Panc1 (cell line): ENCODE results near the gene DBP. TPM values are rescaled to one million over a fixed set of nuclear protein-coding genes. Genes with fewer than 3 reads are reported as not detected.

Source experiments
- ATAC-seq: fragments of 200-7000 bp; cut with Tn5 transposase; 2 replicates; pipeline ENCODE4 v1.9.1; 2020; ENCODE audit warnings: mild to moderate bottlenecking, moderate library complexity
- BruUV-seq: library from RNA; stranded (reverse); fragments of 400-500 nt; replicated peaks from 2 replicates; lab custom pipeline; 2021; lab: Mats Ljungman, UMichigan
- CTCF ChIA-PET: fragments of 300-600 bp; sonication (Branson Sonifier 250); formaldehyde crosslinking; loops from one replicate; lab custom pipeline; 2022; ENCODE audit warnings: antibody characterized with exemption; lab: Charles Lee
- POLR2A ChIA-PET: fragments of 300-600 bp; sonication (Branson Sonifier 250); formaldehyde crosslinking; loops from one replicate; lab custom pipeline; 2022; ENCODE audit warnings: antibody characterized with exemption; lab: Charles Lee
- DNase-seq: peaks from one replicate; pipeline ENCODE4 v3.0.0-alpha.2; 2010; ENCODE audit warnings: low read depth, low spot score
- H3K27ac ChIP-seq: 2 replicates; pipeline ENCODE4 v1.5.1; 2011; ENCODE audit warnings: mild to moderate bottlenecking, low read length, inconsistent platforms
- H3K27me3 ChIP-seq: fragments of 200-500 bp; sonication (Bioruptor generic); 2 replicates; pipeline ENCODE4 v1.6.0; 2014; ENCODE audit warnings: low read length, inconsistent platforms; ENCODE audit not compliant: control insufficient read depth, insufficient read depth
- H3K36me3 ChIP-seq: fragments of 200-500 bp; sonication (Bioruptor generic); 2 replicates; pipeline ENCODE4 v1.5.1; 2014; ENCODE audit warnings: inconsistent platforms, mild to moderate bottlenecking, low read length, moderate library complexity; ENCODE audit not compliant: control insufficient read depth, insufficient read depth
- H3K4me1 ChIP-seq: 2 replicates; pipeline ENCODE4 v1.5.1; 2011; ENCODE audit warnings: inconsistent platforms, mild to moderate bottlenecking, low read length, moderate library complexity; ENCODE audit not compliant: control insufficient read depth, insufficient read depth
- H3K4me3 ChIP-seq, 2 experiments: 2 replicates each; pipeline ENCODE4 v1.5.1; 2011 to 2012; ENCODE audit warnings: low read depth in 2 of 2, low read length in 2 of 2, mild to moderate bottlenecking in 2 of 2, inconsistent platforms in 1 of 2, moderate library complexity in 1 of 2
- H3K9me3 ChIP-seq: fragments of 200-500 bp; sonication (Bioruptor generic); 2 replicates; pipeline ENCODE4 v1.5.1; 2014; ENCODE audit warnings: low read depth, mild to moderate bottlenecking, inconsistent platforms, low read length, moderate library complexity; ENCODE audit not compliant: control insufficient read depth, insufficient read depth
- CTCF ChIP-seq: fragments of 450-650 bp; IDR thresholded peaks from 2 replicates; pipeline ENCODE4 v1.5.1; 2017; ENCODE audit warnings: mild to moderate bottlenecking
- POLR2AphosphoS5 ChIP-seq: IDR thresholded peaks from 2 replicates; pipeline ENCODE4 v1.6.1; 2012; ENCODE audit warnings: mild to moderate bottlenecking, low read depth, low read length, moderate library complexity
- SIN3A ChIP-seq: IDR thresholded peaks from 2 replicates; pipeline ENCODE4 v1.6.1; 2012; ENCODE audit warnings: low read depth, mild to moderate bottlenecking, low read length, moderate library complexity, borderline replicate concordance; ENCODE audit not compliant: insufficient read depth
- TCF7L2 ChIP-seq: IDR thresholded peaks from 2 replicates; pipeline ENCODE4 v1.6.1; 2011; ENCODE audit warnings: mild to moderate bottlenecking, low read depth, low read length, inconsistent platforms
- in situ Hi-C: cut with HindIII; loops from 2 replicates; pipeline ENCODE4 v1.10.0; 2016; ENCODE audit warnings: low sequenced_read_pairs, low pct_unique_long_range_greater_than_20kb
- intact Hi-C: fragments of 100-400 bp; cut with micrococcal nuclease; formaldehyde crosslinking; loops from one replicate; pipeline ENCODE4 v1.10.0; 2022; ENCODE audit not compliant: unreplicated experiment
- total RNA-seq: library from RNA; stranded (reverse); gene quantifications from one replicate; pipeline ENCODE4 v1.2.1, GENCODE V29; 2021; ENCODE audit not compliant: unreplicated experiment
- TF ChIP-seq, protein P1 (sequence below), 2 experiments: IDR thresholded peaks; 2 replicates each; pipeline ENCODE4 v1.6.1; 2011 to 2012; ENCODE audit warnings: low read depth in 2 of 2, control low read depth in 1 of 2, low read length in 1 of 2, mild to moderate bottlenecking in 1 of 2, moderate library complexity in 1 of 2; ENCODE audit not compliant: insufficient read depth in 1 of 2

DBP gene
- total RNA-seq, 1 experiment from 2014 or later: 7.4 TPM

GRCh38 chr19:48664476-48664875 lies 27.3 kb upstream of the DBP start:
- Histone ChIP-seq H3K36me3 (no peaks in the 10 kb centered on the region), H3K27me3 (no peaks in the 10 kb centered on the region), H3K4me3 (no peak overlapping the region), H3K9me3 (no peaks in the 10 kb centered on the region), H3K27ac (no peak overlapping the region), H3K4me1 (no peaks in the 10 kb centered on the region)
- ChIA-PET POLR2A (no interaction called here), CTCF (interaction anchor here (0.7 kb wide), 1 partner anchor 13 kb away, joined by 3 read pairs; no protein-coding TSS in a partner anchor)
- no peak for TF ChIP-seq CTCF
- TF ChIP-seq SIN3A: no peak
- TF ChIP-seq POLR2AphosphoS5: no peak
- TF ChIP-seq, protein P1, sequence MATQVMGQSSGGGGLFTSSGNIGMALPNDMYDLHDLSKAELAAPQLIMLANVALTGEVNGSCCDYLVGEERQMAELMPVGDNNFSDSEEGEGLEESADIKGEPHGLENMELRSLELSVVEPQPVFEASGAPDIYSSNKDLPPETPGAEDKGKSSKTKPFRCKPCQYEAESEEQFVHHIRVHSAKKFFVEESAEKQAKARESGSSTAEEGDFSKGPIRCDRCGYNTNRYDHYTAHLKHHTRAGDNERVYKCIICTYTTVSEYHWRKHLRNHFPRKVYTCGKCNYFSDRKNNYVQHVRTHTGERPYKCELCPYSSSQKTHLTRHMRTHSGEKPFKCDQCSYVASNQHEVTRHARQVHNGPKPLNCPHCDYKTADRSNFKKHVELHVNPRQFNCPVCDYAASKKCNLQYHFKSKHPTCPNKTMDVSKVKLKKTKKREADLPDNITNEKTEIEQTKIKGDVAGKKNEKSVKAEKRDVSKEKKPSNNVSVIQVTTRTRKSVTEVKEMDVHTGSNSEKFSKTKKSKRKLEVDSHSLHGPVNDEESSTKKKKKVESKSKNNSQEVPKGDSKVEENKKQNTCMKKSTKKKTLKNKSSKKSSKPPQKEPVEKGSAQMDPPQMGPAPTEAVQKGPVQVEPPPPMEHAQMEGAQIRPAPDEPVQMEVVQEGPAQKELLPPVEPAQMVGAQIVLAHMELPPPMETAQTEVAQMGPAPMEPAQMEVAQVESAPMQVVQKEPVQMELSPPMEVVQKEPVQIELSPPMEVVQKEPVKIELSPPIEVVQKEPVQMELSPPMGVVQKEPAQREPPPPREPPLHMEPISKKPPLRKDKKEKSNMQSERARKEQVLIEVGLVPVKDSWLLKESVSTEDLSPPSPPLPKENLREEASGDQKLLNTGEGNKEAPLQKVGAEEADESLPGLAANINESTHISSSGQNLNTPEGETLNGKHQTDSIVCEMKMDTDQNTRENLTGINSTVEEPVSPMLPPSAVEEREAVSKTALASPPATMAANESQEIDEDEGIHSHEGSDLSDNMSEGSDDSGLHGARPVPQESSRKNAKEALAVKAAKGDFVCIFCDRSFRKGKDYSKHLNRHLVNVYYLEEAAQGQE (IDR thresholded peaks at IDR 0.05; ENCODE audit: insufficient read depth in 1 of 2, low read depth in 2 of 2, low read length in 1 of 2): no peak
- no peak for TF ChIP-seq TCF7L2
- intact Hi-C loops (no loop called here), in situ Hi-C loops (no loop called here)
- DNase-seq (no peak), ATAC-seq (no peak)
- no TSS peak for BruUV-seq

DNA sequence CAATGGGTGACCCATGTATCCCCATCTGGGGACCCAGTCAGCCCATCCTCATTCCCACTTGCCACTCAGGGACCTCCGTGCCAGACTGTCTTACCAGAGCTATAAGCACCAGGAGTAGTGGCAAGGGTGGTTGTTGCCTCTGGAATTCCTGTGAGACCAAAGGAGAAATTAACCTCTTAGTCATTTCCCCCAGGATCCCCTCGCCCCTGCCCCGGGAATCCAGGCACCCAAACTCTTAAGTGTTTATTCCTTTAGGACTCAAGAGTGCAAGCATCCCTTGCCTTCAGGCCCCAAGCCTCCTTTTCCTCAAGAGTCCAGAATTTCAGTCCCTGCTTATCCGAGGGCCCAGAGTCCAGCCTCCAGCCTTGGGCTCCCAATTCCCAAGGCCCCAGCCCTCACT lies 26.5 kb upstream of the DBP start:
- Histone ChIP-seq H3K9me3 (no peaks in the 10 kb centered on the region), H3K36me3 (no peaks in the 10 kb centered on the region), H3K4me3 (no peak overlapping the region), H3K27ac (no peak overlapping the region), H3K4me1 (no peaks in the 10 kb centered on the region), H3K27me3 (no peaks in the 10 kb centered on the region)
- BruUV-seq: no TSS peak
- ATAC-seq (no peak), DNase-seq (no peak)
- TF ChIP-seq SIN3A: no peak
- TF ChIP-seq CTCF: no peak
- no peak for TF ChIP-seq TCF7L2
- TF ChIP-seq, protein P1 (IDR thresholded peaks at IDR 0.05; ENCODE audit: insufficient read depth in 1 of 2, low read depth in 2 of 2, low read length in 1 of 2): no peak
- TF ChIP-seq POLR2AphosphoS5: no peak
- CTCF ChIA-PET: no interaction called here
- intact Hi-C loops (no loop called here), in situ Hi-C loops (no loop called here)
- POLR2A ChIA-PET: no interaction called here
